ENCODE measurements around the gene DGLUCY. TPM values are rescaled to one million over a fixed set of nuclear protein-coding genes. Genes with fewer than 3 reads are reported as not detected.
A peak's percentile ranks its signal among the peaks of the same experiment; 100 is the strongest.

The DGLUCY gene
- total and polyA plus RNA-seq, 2 of the 13 experiments (the other 11 are each of a cell fraction or from before 2014, with no cell fraction given), result 14.8 to 36.3 TPM

GRCh38 chr14:91271639-91272038 lies 157.8 kb downstream of the DGLUCY start:
- H3K27me3 ChIP-seq (ENCODE audit: control insufficient read depth in 1 of 2, insufficient read depth in 2 of 2, low read length in 2 of 2), result no peaks in the 10 kb centered on the region
- no peaks in the 10 kb centered on the region for H3K79me2 ChIP-seq (ENCODE audit: insufficient read depth, low read length)
- H4K20me1 ChIP-seq (ENCODE audit: insufficient read depth, low read length), result no peaks in the 10 kb centered on the region
- H3K4me3 ChIP-seq (replicated peaks in 1 of 3; ENCODE audit: insufficient read depth in 1 of 3, low read depth in 2 of 3, low read length in 3 of 3), result no peak overlapping the region
- no peak overlapping the region for H2AFZ ChIP-seq (ENCODE audit: low read length)
- WGBS (ENCODE audit: low lambda C conversion rate), result 98% methylated on average over 9 of the region's 9 CpGs
- no peak for TF ChIP-seq HDAC1 (CRISPR knock-in tag; IDR thresholded peaks at IDR 0.05)
- TF ChIP-seq SIN3A (IDR thresholded peaks at IDR 0.05; ENCODE audit: borderline replicate concordance, low read depth, low read length), result no peak
- TF ChIP-seq PCBP1 (IDR thresholded peaks at IDR 0.05; ENCODE audit: borderline replicate concordance, low read depth, low read length), result no peak
- TF ChIP-seq ZNF547 (CRISPR knock-in tag; IDR thresholded peaks at IDR 0.05), result no peak
- TF ChIP-seq TEAD2 (CRISPR knock-in tag; IDR thresholded peaks at IDR 0.05), result no peak
- no peak for TF ChIP-seq KAT2B (IDR thresholded peaks at IDR 0.05; ENCODE audit: borderline replicate concordance, low read depth, low read length)
- no peak for TF ChIP-seq ARNT (IDR thresholded peaks at IDR 0.05)
- TF ChIP-seq PRMT3 (CRISPR knock-in tag; IDR thresholded peaks at IDR 0.05; ENCODE audit: borderline replicate concordance, low read depth), result no peak
- TF ChIP-seq RAD51 (IDR thresholded peaks at IDR 0.05; ENCODE audit: borderline replicate concordance), result no peak
- no peak for TF ChIP-seq ZNF670 (CRISPR knock-in tag; IDR thresholded peaks at IDR 0.05; ENCODE audit: borderline replicate concordance)
- no peak for TF ChIP-seq ZNF446 (CRISPR knock-in tag; IDR thresholded peaks at IDR 0.05)
- TF ChIP-seq ZSCAN12 (CRISPR knock-in tag; IDR thresholded peaks at IDR 0.05), result no peak
- H3K4me2 ChIP-seq (ENCODE audit: low read depth, low read length), result no peak overlapping the region
- H3K36me3 ChIP-seq (replicated peaks in 1 of 2; ENCODE audit: control insufficient read depth in 1 of 2, insufficient read depth in 2 of 2, low read length in 2 of 2), result peaks cover 1 to 11% of the 10 kb centered on the region in 2 experiments; a peak in 3 of 5 replicates
- POLR2A ChIA-PET, result no interaction called here
- H3K9ac ChIP-seq (ENCODE audit: insufficient read depth, low read depth, low read length), result no peak overlapping the region
- no peaks in the 10 kb centered on the region for H3K9me3 ChIP-seq (ENCODE audit: low read length)
- CTCF ChIA-PET (ENCODE audit: low intra/inter-chr PET ratio, low total read pairs), result no interaction called here
- ATAC-seq (peak; percentile 28; the same call in 2 of the 3 replicates), DNase-seq (ENCODE audit: low spot score) (no peak), FAIRE-seq (no peak)
- no TSS peak for BruUV-seq (replicated peaks)
- intact Hi-C loops (cut with micrococcal nuclease; ENCODE audit: unreplicated experiment), result no loop called here
- H3K27ac ChIP-seq (ENCODE audit: extremely low read length, insufficient read depth, low read length), result no peak overlapping the region
- peaks cover 5% of the 10 kb centered on the region; the same call in 1 of the 2 replicates for H3K4me1 ChIP-seq (ENCODE audit: insufficient read depth, low read length)
- in situ Hi-C loops (cut with HindIII; ENCODE audit: extremely low pct_ligation_motif_present, low pct_unique_long_range_greater_than_20kb), result no loop called here

Measured in HepG2 (cell line).